Panc1 (cell line): ENCODE data around the gene PABPN1. TPM values are rescaled to one million over a fixed set of nuclear protein-coding genes. Genes with fewer than 3 reads are reported as not detected.

Experiments
- ATAC-seq: fragments of 200-7000 bp; cut with Tn5 transposase; 2 replicates; pipeline ENCODE4 v1.9.1; 2020; ENCODE audit warnings: mild to moderate bottlenecking, moderate library complexity
- BruUV-seq: library from RNA; stranded (reverse); fragments of 400-500 nt; replicated peaks from 2 replicates; lab custom pipeline; 2021; lab: Mats Ljungman, UMichigan
- CTCF ChIA-PET: fragments of 300-600 bp; sonication (Branson Sonifier 250); formaldehyde crosslinking; loops from one replicate; lab custom pipeline; 2022; ENCODE audit warnings: antibody characterized with exemption; lab: Charles Lee
- POLR2A ChIA-PET: fragments of 300-600 bp; sonication (Branson Sonifier 250); formaldehyde crosslinking; loops from one replicate; lab custom pipeline; 2022; ENCODE audit warnings: antibody characterized with exemption; lab: Charles Lee
- DNase-seq: peaks from one replicate; pipeline ENCODE4 v3.0.0-alpha.2; 2010; ENCODE audit warnings: low read depth, low spot score
- H3K27ac ChIP-seq: 2 replicates; pipeline ENCODE4 v1.5.1; 2011; ENCODE audit warnings: mild to moderate bottlenecking, low read length, inconsistent platforms
- H3K27me3 ChIP-seq: fragments of 200-500 bp; sonication (Bioruptor generic); 2 replicates; pipeline ENCODE4 v1.6.0; 2014; ENCODE audit warnings: low read length, inconsistent platforms; ENCODE audit not compliant: control insufficient read depth, insufficient read depth
- H3K36me3 ChIP-seq: fragments of 200-500 bp; sonication (Bioruptor generic); 2 replicates; pipeline ENCODE4 v1.5.1; 2014; ENCODE audit warnings: inconsistent platforms, mild to moderate bottlenecking, low read length, moderate library complexity; ENCODE audit not compliant: control insufficient read depth, insufficient read depth
- H3K4me1 ChIP-seq: 2 replicates; pipeline ENCODE4 v1.5.1; 2011; ENCODE audit warnings: inconsistent platforms, mild to moderate bottlenecking, low read length, moderate library complexity; ENCODE audit not compliant: control insufficient read depth, insufficient read depth
- H3K4me3 ChIP-seq, 2 experiments: 2 replicates each; pipeline ENCODE4 v1.5.1; 2011 to 2012; ENCODE audit warnings: low read depth in 2 of 2, low read length in 2 of 2, mild to moderate bottlenecking in 2 of 2, inconsistent platforms in 1 of 2, moderate library complexity in 1 of 2
- H3K9me3 ChIP-seq: fragments of 200-500 bp; sonication (Bioruptor generic); 2 replicates; pipeline ENCODE4 v1.5.1; 2014; ENCODE audit warnings: low read depth, mild to moderate bottlenecking, inconsistent platforms, low read length, moderate library complexity; ENCODE audit not compliant: control insufficient read depth, insufficient read depth
- CTCF ChIP-seq: fragments of 450-650 bp; IDR thresholded peaks from 2 replicates; pipeline ENCODE4 v1.5.1; 2017; ENCODE audit warnings: mild to moderate bottlenecking
- POLR2AphosphoS5 ChIP-seq: IDR thresholded peaks from 2 replicates; pipeline ENCODE4 v1.6.1; 2012; ENCODE audit warnings: mild to moderate bottlenecking, low read depth, low read length, moderate library complexity
- REST ChIP-seq, 2 experiments: IDR thresholded peaks; 2 replicates each; pipeline ENCODE4 v1.6.1; 2011 to 2012; ENCODE audit warnings: low read depth in 2 of 2, control low read depth in 1 of 2, low read length in 1 of 2, mild to moderate bottlenecking in 1 of 2, moderate library complexity in 1 of 2; ENCODE audit not compliant: insufficient read depth in 1 of 2
- SIN3A ChIP-seq: IDR thresholded peaks from 2 replicates; pipeline ENCODE4 v1.6.1; 2012; ENCODE audit warnings: low read depth, mild to moderate bottlenecking, low read length, moderate library complexity, borderline replicate concordance; ENCODE audit not compliant: insufficient read depth
- TCF7L2 ChIP-seq: IDR thresholded peaks from 2 replicates; pipeline ENCODE4 v1.6.1; 2011; ENCODE audit warnings: mild to moderate bottlenecking, low read depth, low read length, inconsistent platforms
- in situ Hi-C: cut with HindIII; loops from 2 replicates; pipeline ENCODE4 v1.10.0; 2016; ENCODE audit warnings: low sequenced_read_pairs, low pct_unique_long_range_greater_than_20kb
- intact Hi-C: fragments of 100-400 bp; cut with micrococcal nuclease; formaldehyde crosslinking; loops from one replicate; pipeline ENCODE4 v1.10.0; 2022; ENCODE audit not compliant: unreplicated experiment
- total RNA-seq: library from RNA; stranded (reverse); gene quantifications from one replicate; pipeline ENCODE4 v1.2.1, GENCODE V29; 2021; ENCODE audit not compliant: unreplicated experiment

The PABPN1 gene
- total RNA-seq, 1 experiment from 2014 or later: 159 TPM

GRCh38 chr14:23364164-23365035, 43.1 kb downstream of the PABPN1 start:
- intact Hi-C loops: no loop called here
- H3K4me1 ChIP-seq: no peaks in the 10 kb centered on the region
- H3K27me3 ChIP-seq: no peaks in the 10 kb centered on the region; the same call in 1 of the 2 replicates
- no TSS peak for BruUV-seq
- peak overlapping the region in 1 of 2 experiments; percentile 11; a peak in 1 of 4 replicates for H3K4me3 ChIP-seq
- POLR2A ChIA-PET: no interaction called here
- ATAC-seq (no peak), DNase-seq (no peak)
- TF ChIP-seq CTCF (no peak), SIN3A (no peak), TCF7L2 (no peak), POLR2AphosphoS5 (no peak), REST (IDR thresholded peaks at IDR 0.05; ENCODE audit: insufficient read depth in 1 of 2, low read depth in 2 of 2, low read length in 1 of 2) (no peak)
- no peaks in the 10 kb centered on the region for H3K36me3 ChIP-seq
- H3K27ac ChIP-seq: no peak overlapping the region
- in situ Hi-C loops: no loop called here
- H3K9me3 ChIP-seq: no peaks in the 10 kb centered on the region
- CTCF ChIA-PET: no interaction called here

GRCh38 chr14:23365036-23365731, 43.9 kb downstream of the PABPN1 start, which contains the start of gene EFS:
Gene EFS, minus strand, starts transcription at chr14:23365172. Its CDS starts 147 bp downstream, at chr14:23365025.
- no peak for TF ChIP-seq SIN3A
- no peak for TF ChIP-seq POLR2AphosphoS5
- no peak for TF ChIP-seq REST (IDR thresholded peaks at IDR 0.05; ENCODE audit: insufficient read depth in 1 of 2, low read depth in 2 of 2, low read length in 1 of 2)
- no peak for TF ChIP-seq TCF7L2
- no peak for TF ChIP-seq CTCF
- DNase-seq (no peak), ATAC-seq (no peak)
- Histone ChIP-seq H3K27ac (no peak within 1 kb of the TSS), H3K9me3 (no peaks in the 10 kb centered on the region), H3K4me1 (no peaks in the 10 kb centered on the region), H3K36me3 (no peaks in the 10 kb centered on the region), H3K4me3 (peak within 1 kb of the TSS in 1 of 2 experiments; percentile 11; a peak in 1 of 4 replicates), H3K27me3 (no peaks in the 10 kb centered on the region; the same call in 1 of the 2 replicates)
- ChIA-PET CTCF (interaction anchor here (0.6 kb wide), 1 partner anchor 124 kb away, joined by 7 read pairs; no protein-coding TSS in a partner anchor), POLR2A (no interaction called here)
- intact Hi-C loops: no loop called here
- in situ Hi-C loops: no loop called here
- BruUV-seq: no TSS peak
